ENCODE measurements around the gene MYL11. TPM values are rescaled to one million over a fixed set of nuclear protein-coding genes. Genes with fewer than 3 reads are reported as not detected.

Gene MYL11
- total RNA-seq, 4 donors from 2014 or later: 0.79 to 2.1 TPM; not detected in 2

GRCh38 chr16:30406795-30407101 lies 32.1 kb downstream of the MYL11 start:
- WGBS, 2 donors: 10 to 11% methylated on average over 14 of the region's 14 CpGs
- no peak for TF ChIP-seq POLR2A (IDR thresholded peaks at IDR 0.05)
- TF ChIP-seq CTCF (IDR thresholded peaks at IDR 0.05): no peak
- DNase-seq (ENCODE audit: low spot score in 2 of 2): no peak
- H3K4me3 ChIP-seq (ENCODE audit: low read depth, poor library complexity, severe bottlenecking): peak overlapping the region; percentile 56
- intact Hi-C loops (cut with DNase I; ENCODE audit: low total_unique reads): no loop called here

- DNase-seq (ENCODE audit: low spot score in 2 of 2): peak; percentile 91 to 98
- WGBS, 2 donors: 0 to 1% methylated on average over 35 to 37 of the region's 65 CpGs
- peak within 1 kb of the TSS; percentile 56 for H3K4me3 ChIP-seq (ENCODE audit: low read depth, poor library complexity, severe bottlenecking)
- peak in 1 of 3 donors; percentile 5 for TF ChIP-seq CTCF (IDR thresholded peaks at IDR 0.05)
- TF ChIP-seq POLR2A (IDR thresholded peaks at IDR 0.05): no peak
- intact Hi-C loops (cut with DNase I; ENCODE audit: low total_unique reads): no loop called here
These were observed 32.7 kb downstream of the MYL11 start, which contains the start of gene ZNF771 for GRCh38 chr16:30407102-30407803. ZNF771 (plus strand) TSS chr16:30407606; CDS start chr16:30408054, 448 bp downstream.

DNA sequence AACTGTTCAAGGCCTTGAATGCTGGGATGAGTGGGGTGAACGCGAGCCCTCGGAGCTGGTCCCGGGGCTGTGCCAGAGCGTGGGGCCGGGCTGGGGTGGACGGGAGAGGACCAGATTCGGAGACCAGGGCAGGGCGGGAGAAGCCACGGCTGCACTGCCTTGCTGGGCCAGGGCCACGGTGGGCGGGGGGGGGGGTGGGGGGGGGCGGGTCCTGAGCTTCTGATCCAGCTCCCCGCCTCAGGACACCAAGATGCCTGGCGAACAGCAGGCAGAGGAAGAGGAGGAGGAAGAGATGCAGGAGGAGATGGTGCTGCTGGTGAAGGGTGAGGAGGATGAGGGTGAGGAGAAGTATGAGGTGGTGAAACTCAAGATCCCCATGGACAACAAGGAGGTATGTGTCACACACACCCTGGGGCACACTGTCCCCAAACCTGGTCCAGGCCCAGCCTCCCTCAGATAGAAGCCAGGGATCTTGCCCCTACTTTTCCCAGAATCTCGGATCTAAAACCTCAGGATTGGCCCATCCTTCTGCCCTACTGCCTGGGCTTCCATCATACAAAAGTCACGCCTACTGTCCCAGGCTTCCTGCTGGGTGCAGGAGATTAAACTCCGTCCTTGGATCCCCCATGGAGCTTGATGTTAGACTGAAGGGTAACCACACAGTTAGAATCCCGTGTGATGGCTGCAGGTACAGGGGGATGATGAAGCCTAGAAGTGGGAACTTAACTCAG lies 33.4 kb downstream of the MYL11 start:
- WGBS, 2 donors: 10 to 16% methylated on average over 10 to 19 of the region's 19 CpGs
- DNase-seq (ENCODE audit: low spot score in 2 of 2): no peak
- intact Hi-C loops (cut with DNase I; ENCODE audit: low total_unique reads): no loop called here
- H3K4me3 ChIP-seq (ENCODE audit: low read depth, poor library complexity, severe bottlenecking): peak overlapping the region; percentile 56
- TF ChIP-seq CTCF (IDR thresholded peaks at IDR 0.05): no peak
- no peak for TF ChIP-seq POLR2A (IDR thresholded peaks at IDR 0.05)

GRCh38 chr16:30409125-30410060 lies 34.8 kb downstream of the MYL11 start:
- 38 to 48% methylated on average over 12 to 15 of the region's 15 CpGs for WGBS, 2 donors
- H3K4me3 ChIP-seq (ENCODE audit: low read depth, poor library complexity, severe bottlenecking): no peak overlapping the region
- DNase-seq (ENCODE audit: low spot score in 2 of 2): peak; percentile 88 to 98

More at GRCh38 chr16:30409125-30410060, 34.8 kb downstream of the MYL11 start:
- intact Hi-C loops (cut with DNase I; ENCODE audit: low total_unique reads): no loop called here
- TF ChIP-seq CTCF (IDR thresholded peaks at IDR 0.05): peak in 1 of 3 donors; percentile 70
- no peak for TF ChIP-seq POLR2A (IDR thresholded peaks at IDR 0.05)

Data from lower leg skin (tissue), 4 donors.